Skin of body (tissue), 2 donors: ENCODE results near the gene MRPL40. TPM values are rescaled to one million over a fixed set of nuclear protein-coding genes. Genes with fewer than 3 reads are reported as not detected.

Experiments used
- DNase-seq: peaks from one replicate; lab custom pipeline; 2025; lab: John Stamatoyannopoulos, UW
- total RNA-seq: library from RNA; depleted of rRNA; stranded (reverse); fragments of >200 nt; gene quantifications from one replicate; pipeline ENCODE4 v1.2.3, GENCODE V29; 2014

The MRPL40 gene
- 13.9 TPM for total RNA-seq

GRCh38 chr22:19432133-19432851 is at the start of gene MRPL40:
MRPL40 (plus strand) TSS chr22:19432545; CDS start chr22:19432555, 10 bp downstream.
- DNase-seq: peak; percentile 93

DNA sequence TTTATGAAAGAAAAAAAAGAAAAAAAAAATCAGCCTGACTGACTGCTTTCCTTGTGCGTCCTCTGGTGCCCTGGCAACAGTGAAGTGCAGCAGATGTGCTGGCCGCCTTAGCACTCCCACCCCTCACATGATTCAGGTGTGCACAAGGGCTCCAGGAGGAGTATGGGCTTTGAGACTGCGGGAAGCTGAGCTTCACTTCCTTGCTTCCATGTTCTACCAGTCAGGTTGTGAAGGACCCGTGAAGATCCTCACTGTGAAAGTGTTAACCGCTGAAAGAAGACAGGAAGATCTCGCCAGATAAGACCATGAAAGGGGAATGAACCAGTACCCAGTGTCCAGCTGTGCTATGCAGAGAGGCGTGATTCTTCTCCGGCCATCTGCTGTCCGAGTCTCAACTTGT is 49.1 kb upstream of the MRPL40 start:
- no peak for DNase-seq

- no peak for DNase-seq
Measured at GRCh38 chr22:19385221-19385906, 47.0 kb upstream of the MRPL40 start.

DNA sequence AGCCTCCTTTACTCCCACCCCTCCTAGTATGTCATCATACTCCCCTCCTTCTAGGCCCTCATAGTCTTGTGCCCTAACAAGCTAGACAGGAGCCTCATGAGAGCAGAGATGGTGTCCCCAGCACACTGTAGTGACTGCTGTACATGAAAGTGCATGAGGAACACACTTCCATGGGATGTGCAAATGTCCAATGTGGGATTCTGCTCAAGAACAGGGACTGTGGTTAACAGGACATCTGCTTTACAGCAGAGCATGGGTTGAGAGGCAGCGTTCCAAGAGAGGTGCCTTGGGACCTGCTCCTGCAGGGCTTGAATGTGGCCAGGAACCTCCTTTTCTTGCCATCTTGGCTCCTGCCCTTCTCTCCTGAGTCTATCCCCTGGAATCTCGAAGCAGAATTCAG is 46.1 kb upstream of the MRPL40 start:
- DNase-seq: no peak

GRCh38 chr22:19387038-19387437 is 45.3 kb upstream of the MRPL40 start:
- no peak for DNase-seq

DNA sequence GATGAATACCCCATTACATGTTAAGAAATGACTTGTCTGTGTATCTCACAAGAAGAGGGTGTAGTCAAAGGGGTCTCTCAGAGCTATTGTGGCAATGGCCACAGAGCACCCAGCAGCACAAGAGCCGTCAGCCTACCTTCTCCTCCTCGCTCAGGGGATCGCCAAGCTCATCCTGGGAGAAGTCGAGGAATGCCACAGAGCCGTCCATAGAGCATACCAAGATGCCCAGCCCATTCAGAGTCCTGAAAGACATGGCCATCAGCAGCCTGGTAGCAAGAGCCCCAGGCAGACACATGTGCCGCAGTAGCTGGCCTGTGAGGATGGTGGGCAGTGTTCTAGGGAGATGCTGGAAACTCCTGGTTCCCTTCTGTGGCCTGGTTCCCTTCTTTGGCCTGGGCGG is 44.8 kb upstream of the MRPL40 start:
- DNase-seq: no peak

DNA sequence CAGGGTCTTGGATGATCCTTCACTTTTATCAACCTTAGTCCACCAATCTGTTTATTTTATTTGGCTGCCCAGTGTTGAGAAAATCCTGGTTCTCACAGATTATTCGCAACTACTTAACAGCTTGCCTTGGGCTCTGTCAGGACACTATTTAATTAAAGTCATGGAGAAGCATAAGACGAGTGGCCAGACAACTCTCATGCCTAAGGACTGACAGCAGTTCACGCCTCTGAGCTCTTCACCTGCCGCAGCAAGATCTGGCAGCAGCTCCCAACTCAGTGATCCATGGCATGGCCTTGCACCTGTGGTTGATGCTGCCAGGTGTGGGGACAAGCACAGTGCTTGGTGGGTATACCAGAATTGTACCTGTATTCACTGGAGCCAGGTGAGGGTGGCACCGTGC is 38.6 kb upstream of the MRPL40 start:
- DNase-seq: no peak

DNA sequence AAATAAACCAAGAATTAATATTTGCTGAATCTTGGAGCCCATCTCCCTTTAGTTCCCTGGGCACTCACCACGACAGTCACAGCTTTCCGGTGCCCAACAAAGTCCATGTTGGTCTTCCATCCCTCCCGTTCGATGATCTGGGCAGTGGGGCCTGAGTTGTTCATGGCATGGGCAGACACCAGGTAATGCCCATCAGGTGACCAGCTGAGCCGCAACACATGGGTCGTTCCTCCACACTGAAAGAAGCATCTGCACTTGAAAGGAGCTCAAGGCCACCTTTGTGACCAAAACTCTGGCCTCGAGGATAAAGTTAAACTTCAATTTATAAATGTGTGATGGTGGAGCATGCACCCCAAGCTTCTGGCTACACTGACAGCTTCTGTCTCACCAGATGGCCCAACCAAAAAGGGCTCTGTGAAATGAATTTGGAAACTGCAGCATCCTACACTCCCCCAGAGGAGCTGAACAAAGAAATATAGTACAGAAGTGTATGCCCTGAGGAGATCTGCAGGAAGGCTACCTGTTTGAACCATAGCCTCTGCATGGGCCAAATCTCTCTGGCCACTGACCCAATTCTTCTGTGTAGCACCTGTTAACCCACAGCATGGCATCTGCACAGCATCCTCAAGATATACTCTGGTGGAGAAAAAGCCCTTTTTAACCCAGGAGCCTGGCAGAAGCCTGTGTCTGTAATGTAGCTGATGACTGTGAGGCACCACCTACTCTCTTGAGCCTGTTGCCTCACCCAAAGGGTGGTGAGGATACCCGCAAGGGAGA is 37.9 kb upstream of the MRPL40 start:
- DNase-seq: no peak

DNA sequence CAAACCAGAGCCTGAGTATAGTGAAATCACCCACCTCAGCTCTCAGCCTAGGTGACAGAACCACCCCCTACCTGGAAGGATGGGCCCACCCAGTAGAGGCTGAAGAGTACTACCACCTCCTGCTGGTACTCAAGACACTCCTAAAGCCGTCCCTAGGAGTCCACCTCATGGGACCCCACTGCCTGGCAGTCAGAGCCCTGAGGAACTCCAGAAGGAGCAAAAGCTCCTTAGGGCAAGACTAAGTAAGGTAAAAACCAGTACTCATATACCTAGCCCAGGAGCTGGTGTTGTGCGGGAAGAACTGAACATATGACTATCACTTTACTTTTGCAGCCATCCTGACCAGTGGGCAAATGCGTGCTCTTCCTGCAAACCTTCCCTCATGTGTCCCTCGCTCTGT is 37.1 kb upstream of the MRPL40 start:
- DNase-seq: no peak

GRCh38 chr22:19396561-19396933 is 35.8 kb upstream of the MRPL40 start:
- no peak for DNase-seq

GRCh38 chr22:19396934-19397733 is 35.2 kb upstream of the MRPL40 start:
- DNase-seq: no peak

GRCh38 chr22:19397734-19398104 is 34.6 kb upstream of the MRPL40 start:
- no peak for DNase-seq

- DNase-seq: no peak
Measured at GRCh38 chr22:19398206-19398605, 34.1 kb upstream of the MRPL40 start.

DNA sequence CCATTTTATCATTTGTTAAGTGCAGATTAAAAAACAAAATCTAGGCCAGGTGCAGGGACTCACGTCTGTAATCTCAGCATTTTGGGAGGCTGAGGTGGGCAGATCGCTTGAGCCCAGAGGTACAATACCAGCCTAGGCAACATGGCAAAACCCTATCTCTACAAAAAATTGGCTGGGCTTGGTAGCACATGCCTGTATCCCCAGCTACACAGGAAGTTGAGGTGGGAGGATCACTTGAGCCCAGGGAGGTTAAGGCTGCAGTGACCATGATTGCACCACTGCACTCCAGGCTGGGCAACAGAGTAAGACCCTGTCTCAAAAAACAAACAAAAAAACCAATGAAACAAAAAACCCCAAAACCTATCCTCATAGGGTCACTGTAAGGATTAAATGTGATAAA is 33.7 kb upstream of the MRPL40 start:
- no peak for DNase-seq

GRCh38 chr22:19400881-19401280 is 31.5 kb upstream of the MRPL40 start:
- DNase-seq: no peak

- DNase-seq: no peak
Measured at GRCh38 chr22:19401483-19401882, 30.9 kb upstream of the MRPL40 start.

DNA sequence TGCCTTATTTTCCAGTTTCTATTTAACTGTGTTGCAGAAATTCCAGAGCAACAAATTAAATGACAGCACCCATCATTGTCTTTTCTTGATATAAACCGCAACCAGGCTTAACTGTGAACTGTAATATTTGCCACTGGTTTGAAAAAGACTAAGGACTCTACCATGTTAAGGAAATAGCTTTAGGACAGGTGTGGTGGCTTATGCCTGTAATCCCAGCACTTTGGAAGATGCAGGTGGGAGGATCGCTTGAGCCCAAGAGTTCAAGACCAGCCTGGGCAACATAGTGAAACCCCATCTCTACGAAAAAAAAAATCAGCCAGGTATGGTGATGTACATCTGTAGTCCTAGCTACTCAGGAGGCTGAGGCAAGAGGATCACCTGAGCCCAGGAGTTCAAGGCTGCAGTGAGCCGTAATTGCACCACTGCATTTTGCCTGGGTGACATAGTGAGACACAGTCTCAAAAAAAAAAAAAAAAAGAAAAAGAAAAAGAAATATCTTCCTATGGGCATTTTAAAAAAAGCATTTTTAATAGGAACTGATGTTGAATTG is 29.6 kb upstream of the MRPL40 start:
- DNase-seq: no peak

DNA sequence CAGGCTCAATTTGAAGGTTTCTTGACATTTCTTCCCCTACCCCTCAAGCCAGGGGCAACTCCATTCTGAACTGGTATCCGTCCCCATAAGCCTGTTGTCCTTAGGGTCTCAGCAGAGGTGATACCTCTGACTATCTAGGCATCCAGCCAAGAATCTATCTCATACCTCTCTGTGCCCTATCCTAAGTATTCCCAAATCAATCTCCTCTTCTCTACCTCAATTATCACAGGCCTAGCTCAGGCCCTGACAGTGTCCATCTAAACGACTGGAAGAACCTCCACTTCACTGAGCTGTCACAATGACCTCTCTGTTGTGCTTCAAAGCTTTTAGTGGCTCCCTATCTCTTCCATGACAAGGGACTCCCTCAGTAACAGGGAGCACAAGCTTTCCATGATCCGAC is 27.7 kb upstream of the MRPL40 start:
- no peak for DNase-seq

GRCh38 chr22:19405133-19405532 is 27.2 kb upstream of the MRPL40 start:
- no peak for DNase-seq

DNA sequence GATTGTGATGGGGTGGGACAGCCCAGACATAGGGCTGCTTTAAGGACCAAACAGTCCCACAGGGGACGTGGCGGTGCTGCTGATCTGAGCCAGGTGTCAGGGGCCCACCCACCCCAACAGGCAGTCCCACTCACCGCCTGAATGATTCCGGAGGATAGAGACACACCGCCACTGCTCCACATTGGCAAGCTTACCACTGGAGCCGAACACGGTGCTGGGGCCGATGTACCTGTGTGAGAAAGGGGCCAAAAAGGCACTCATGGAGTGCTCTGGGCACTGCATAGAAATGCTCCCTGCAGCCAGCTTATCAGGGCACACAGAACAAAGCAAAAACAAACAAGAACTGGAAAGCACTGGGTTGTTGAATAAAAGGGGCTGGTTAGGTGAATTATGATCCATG is 26.7 kb upstream of the MRPL40 start:
- DNase-seq: no peak

DNA sequence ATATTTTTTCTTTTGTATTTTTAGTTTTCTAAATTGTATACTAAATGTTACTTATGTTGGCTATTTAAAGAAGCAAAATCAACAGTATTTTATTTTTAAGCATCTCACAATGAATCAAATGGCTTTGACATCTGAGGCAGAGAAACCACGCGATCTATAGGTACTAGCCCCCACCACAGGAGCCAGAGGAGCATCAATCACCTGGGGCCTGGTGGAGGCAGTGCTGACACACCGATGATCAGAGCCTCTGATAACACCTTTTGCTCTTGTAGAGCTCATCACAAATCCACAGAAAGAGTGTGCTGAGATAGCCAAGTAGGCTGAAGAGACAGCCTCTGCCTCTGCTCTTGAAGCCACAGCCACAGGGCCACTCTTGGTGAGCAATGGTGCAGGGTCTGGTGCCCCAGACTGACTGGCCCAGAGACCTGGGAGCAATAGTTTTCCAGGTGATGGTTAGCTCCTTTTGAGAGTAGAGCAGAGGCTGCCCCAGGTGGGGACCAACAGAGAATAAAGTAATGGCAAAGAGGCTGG is 26.0 kb upstream of the MRPL40 start:
- DNase-seq: no peak
